Astrocyte (in vitro differentiated cells and primary cell): ENCODE measurements around the gene SCYL1.

Source experiments
- EZH2 ChIP-seq: IDR thresholded peaks from 2 replicates; pipeline ENCODE4 v1.6.1; 2012; ENCODE audit warnings: mild to moderate bottlenecking, low read length, inconsistent platforms; ENCODE audit not compliant: insufficient read depth
- TF ChIP-seq, protein P1 (sequence below): IDR thresholded peaks from 2 replicates; pipeline ENCODE4 v1.5.1; 2011; ENCODE audit warnings: low read depth, mild to moderate bottlenecking, inconsistent platforms, low read length, moderate library complexity; ENCODE audit not compliant: insufficient read depth

DNA sequence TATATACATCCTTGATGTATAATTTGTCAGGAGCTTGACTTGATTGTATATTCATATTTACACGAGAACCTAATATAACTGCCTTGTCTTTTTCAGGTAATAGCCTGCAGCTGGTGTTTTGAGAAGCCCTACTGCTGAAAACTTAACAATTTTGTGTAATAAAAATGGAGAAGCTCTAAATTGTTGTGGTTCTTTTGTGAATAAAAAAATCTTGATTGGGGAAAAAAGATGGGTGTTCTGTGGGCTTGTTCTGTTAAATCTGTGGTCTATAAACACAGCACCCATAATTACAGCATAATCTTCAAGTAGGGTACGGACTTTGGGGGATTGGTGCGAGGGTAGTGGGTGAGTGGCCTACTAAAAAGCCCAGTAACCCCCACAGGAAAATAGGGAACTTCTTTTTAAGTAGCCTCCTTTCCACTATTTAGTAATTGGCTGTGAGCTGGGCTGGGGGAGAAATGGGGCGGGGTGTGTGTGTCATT lies 18.6 kb upstream of the SCYL1 start:
- TF ChIP-seq, protein P1, sequence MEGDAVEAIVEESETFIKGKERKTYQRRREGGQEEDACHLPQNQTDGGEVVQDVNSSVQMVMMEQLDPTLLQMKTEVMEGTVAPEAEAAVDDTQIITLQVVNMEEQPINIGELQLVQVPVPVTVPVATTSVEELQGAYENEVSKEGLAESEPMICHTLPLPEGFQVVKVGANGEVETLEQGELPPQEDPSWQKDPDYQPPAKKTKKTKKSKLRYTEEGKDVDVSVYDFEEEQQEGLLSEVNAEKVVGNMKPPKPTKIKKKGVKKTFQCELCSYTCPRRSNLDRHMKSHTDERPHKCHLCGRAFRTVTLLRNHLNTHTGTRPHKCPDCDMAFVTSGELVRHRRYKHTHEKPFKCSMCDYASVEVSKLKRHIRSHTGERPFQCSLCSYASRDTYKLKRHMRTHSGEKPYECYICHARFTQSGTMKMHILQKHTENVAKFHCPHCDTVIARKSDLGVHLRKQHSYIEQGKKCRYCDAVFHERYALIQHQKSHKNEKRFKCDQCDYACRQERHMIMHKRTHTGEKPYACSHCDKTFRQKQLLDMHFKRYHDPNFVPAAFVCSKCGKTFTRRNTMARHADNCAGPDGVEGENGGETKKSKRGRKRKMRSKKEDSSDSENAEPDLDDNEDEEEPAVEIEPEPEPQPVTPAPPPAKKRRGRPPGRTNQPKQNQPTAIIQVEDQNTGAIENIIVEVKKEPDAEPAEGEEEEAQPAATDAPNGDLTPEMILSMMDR = no peak
- TF ChIP-seq EZH2 = no peak
